BLaER1 (cell line): ENCODE data around the gene ANKRD63.

ENCODE experiments used
- H3K27ac ChIP-seq: shearing (Covaris generic); formaldehyde crosslinking; 2 replicates; pipeline ENCODE4 v1.8.1; 2022
- H3K27me3 ChIP-seq: shearing (Covaris generic); formaldehyde crosslinking; 2 replicates; pipeline ENCODE4 v1.8.1; 2022
- H3K36me3 ChIP-seq: shearing (Covaris generic); formaldehyde crosslinking; 2 replicates; pipeline ENCODE4 v1.8.1; 2022
- H3K4me1 ChIP-seq: shearing (Covaris generic); formaldehyde crosslinking; 2 replicates; pipeline ENCODE4 v1.8.1; 2022
- H3K4me2 ChIP-seq: shearing (Covaris generic); formaldehyde crosslinking; 2 replicates; pipeline ENCODE4 v1.8.1; 2022
- H3K4me3 ChIP-seq: shearing (Covaris generic); formaldehyde crosslinking; 2 replicates; pipeline ENCODE4 v1.8.1; 2022
- H3K9ac ChIP-seq: shearing (Covaris generic); formaldehyde crosslinking; 2 replicates; pipeline ENCODE4 v1.8.1; 2022
- H3K9me3 ChIP-seq: shearing (Covaris generic); formaldehyde crosslinking; 2 replicates; pipeline ENCODE4 v1.8.1; 2022
- H4K20me1 ChIP-seq: shearing (Covaris generic); formaldehyde crosslinking; 2 replicates; pipeline ENCODE4 v1.8.1; 2022
- Cebpa-rat ChIP-seq: shearing (Covaris generic); IDR thresholded peaks from 2 replicates; pipeline ENCODE4 v1.8.1; 2022

ANKRD63 gene

DNA sequence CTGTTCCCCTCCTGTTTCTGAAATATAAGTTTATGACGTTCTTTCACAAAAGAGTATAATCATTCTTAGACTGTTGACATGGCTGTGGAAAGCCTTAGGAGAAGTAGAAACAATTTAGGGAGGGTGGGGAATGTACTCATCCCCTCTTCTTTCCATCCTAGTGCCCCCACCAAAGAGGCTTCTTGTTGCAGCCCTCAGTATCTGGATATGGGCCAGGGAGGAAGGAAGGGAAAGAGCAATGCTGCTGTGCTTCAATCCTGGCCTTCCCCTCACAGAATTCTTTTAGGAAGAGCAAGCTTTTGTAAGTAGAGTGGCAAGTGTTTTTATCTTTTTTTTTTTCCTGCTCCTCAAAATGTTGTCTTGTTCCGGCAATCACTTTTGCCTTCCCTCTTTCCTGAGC is 42.3 kb upstream of the ANKRD63 start:
- Histone ChIP-seq H3K27me3 (peaks cover 24% of the 10 kb centered on the region), H3K9ac (no peak overlapping the region), H3K4me1 (peaks cover 63% of the 10 kb centered on the region), H3K4me2 (peak overlapping the region; percentile 98), H4K20me1 (peaks cover 17% of the 10 kb centered on the region), H3K36me3 (no peaks in the 10 kb centered on the region), H3K9me3 (no peaks in the 10 kb centered on the region), H3K27ac (no peak overlapping the region), H3K4me3 (peak overlapping the region; percentile 88)
- TF ChIP-seq Cebpa-rat = no peak

DNA sequence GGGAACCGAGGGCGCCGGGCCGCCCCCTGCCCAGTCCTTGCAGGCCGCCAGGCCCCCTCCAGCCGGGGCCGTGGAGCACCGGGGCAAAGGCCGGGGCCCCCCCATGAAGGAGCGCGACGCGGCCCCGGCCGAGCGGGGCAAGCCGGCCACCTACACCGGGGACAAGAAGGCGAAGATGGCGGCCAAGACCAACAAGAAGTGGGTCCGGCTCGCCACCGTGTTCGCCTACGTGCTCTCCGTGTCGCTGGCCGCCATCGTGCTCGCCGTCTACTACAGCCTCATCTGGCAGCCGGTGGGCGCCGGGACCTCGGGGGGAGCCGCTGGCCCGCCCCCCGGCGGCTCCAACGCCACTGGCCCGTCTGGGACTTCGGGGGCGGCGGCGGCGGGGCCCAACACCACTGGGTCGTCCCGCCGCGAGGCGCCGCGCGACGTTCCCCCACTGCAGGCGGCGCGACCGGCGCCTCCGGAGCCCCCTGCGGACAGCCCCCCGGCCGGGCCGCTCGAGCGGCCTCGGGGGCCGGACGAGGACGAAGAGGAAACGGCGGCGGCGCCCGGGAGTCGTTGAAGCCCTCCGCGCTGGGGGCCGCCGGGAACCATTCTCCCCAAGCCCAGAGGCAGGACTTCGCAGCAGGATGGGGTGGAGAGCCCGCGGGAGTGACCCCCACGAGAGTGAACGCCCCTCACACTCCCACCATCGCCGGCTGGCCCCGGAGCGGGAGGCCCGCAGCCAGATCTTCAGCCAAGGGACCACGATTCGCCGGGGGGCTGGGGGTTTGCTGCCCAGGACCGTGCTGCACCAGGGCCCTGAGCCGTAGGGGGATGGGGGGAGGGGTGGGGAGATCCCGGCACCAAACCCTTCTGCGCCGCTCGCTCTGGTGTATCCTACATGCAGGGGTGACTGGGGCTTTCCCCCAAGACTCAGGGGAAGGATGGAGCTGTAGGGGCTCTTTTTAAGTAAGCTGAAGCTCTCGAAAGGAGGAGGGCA is 41.4 kb upstream of the ANKRD63 start:
- H3K9me3 ChIP-seq = no peaks in the 10 kb centered on the region
- H3K4me3 ChIP-seq = peak overlapping the region; percentile 88
- H3K27ac ChIP-seq = peak overlapping the region; percentile 71
- H4K20me1 ChIP-seq = peaks cover 17% of the 10 kb centered on the region
- peak overlapping the region; percentile 79 for H3K9ac ChIP-seq
- H3K4me1 ChIP-seq = peaks cover 54% of the 10 kb centered on the region
- peaks cover 24% of the 10 kb centered on the region for H3K27me3 ChIP-seq
- no peak for TF ChIP-seq Cebpa-rat
- H3K36me3 ChIP-seq = no peaks in the 10 kb centered on the region
- peak overlapping the region; percentile 98 for H3K4me2 ChIP-seq

- H3K4me3 ChIP-seq = peak within 1 kb of the TSS; percentile 88
Observed at GRCh38 chr15:40323239-40323952, 40.5 kb upstream of the ANKRD63 start, which contains the start of gene INAFM2. TSS of gene INAFM2 (plus strand) at chr15:40323692. CDS start at chr15:40324056, 364 bp downstream.

GRCh38 chr15:40322531-40323238 is 39.8 kb upstream of the ANKRD63 start:
- H3K4me2 ChIP-seq = peak overlapping the region; percentile 98
- peaks cover 38% of the 10 kb centered on the region for H3K4me1 ChIP-seq
- peak overlapping the region; percentile 88 for H3K4me3 ChIP-seq
- H3K9ac ChIP-seq = no peak overlapping the region
- TF ChIP-seq Cebpa-rat = no peak
- H4K20me1 ChIP-seq = peaks cover 17% of the 10 kb centered on the region
- no peak overlapping the region for H3K27ac ChIP-seq
- H3K9me3 ChIP-seq = no peaks in the 10 kb centered on the region
- no peaks in the 10 kb centered on the region for H3K36me3 ChIP-seq
- peaks cover 24% of the 10 kb centered on the region for H3K27me3 ChIP-seq

More at GRCh38 chr15:40323239-40323952, 40.5 kb upstream of the ANKRD63 start, which contains the start of gene INAFM2:
- peak within 1 kb of the TSS; percentile 98 for H3K4me2 ChIP-seq
- peaks cover 24% of the 10 kb centered on the region for H3K27me3 ChIP-seq
- no peaks in the 10 kb centered on the region for H3K36me3 ChIP-seq
- peak within 1 kb of the TSS; percentile 71 for H3K27ac ChIP-seq
- H3K4me1 ChIP-seq = peaks cover 45% of the 10 kb centered on the region
- no peak for TF ChIP-seq Cebpa-rat
- peak within 1 kb of the TSS; percentile 79 for H3K9ac ChIP-seq
- no peaks in the 10 kb centered on the region for H3K9me3 ChIP-seq
- peaks cover 17% of the 10 kb centered on the region for H4K20me1 ChIP-seq

GRCh38 chr15:40320931-40321371 is 38.1 kb upstream of the ANKRD63 start:
- peaks cover 35% of the 10 kb centered on the region for H3K4me1 ChIP-seq
- H3K27ac ChIP-seq = no peak overlapping the region
- TF ChIP-seq Cebpa-rat = no peak

DNA sequence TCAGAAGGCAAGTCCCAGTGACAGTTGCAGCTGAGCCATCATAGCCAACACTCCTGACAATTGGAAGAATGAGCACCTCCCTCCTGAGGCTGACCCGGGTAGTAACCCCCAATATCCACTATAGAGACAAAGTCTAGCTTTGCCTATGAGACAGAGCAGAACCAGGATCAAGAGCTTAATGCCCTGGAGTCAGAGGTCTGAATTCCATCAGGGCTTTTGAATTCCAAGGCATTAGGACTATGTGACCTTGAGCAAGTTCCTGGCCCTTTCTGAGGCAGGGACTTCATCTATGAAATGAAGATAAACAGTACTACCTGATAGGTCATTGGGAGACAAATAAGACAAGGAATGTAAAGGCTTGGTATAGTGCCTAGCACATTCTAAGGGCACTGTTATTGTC is 37.5 kb upstream of the ANKRD63 start:
- H3K27me3 ChIP-seq = peaks cover 17% of the 10 kb centered on the region
- no peak for TF ChIP-seq Cebpa-rat
- H3K9me3 ChIP-seq = no peaks in the 10 kb centered on the region
- H3K27ac ChIP-seq = no peak overlapping the region
- peaks cover 14% of the 10 kb centered on the region for H4K20me1 ChIP-seq
- peaks cover 31% of the 10 kb centered on the region for H3K4me1 ChIP-seq
- no peak overlapping the region for H3K4me2 ChIP-seq
- H3K9ac ChIP-seq = no peak overlapping the region
- no peaks in the 10 kb centered on the region for H3K36me3 ChIP-seq
- H3K4me3 ChIP-seq = no peak overlapping the region

More at GRCh38 chr15:40320931-40321371, 38.1 kb upstream of the ANKRD63 start:
- Histone ChIP-seq H3K9ac (no peak overlapping the region), H3K27me3 (peaks cover 22% of the 10 kb centered on the region), H4K20me1 (peaks cover 17% of the 10 kb centered on the region), H3K9me3 (no peaks in the 10 kb centered on the region), H3K4me2 (no peak overlapping the region), H3K4me3 (no peak overlapping the region), H3K36me3 (no peaks in the 10 kb centered on the region)

GRCh38 chr15:40317580-40317979 is 34.7 kb upstream of the ANKRD63 start:
- Histone ChIP-seq H3K4me1 (peaks cover 12% of the 10 kb centered on the region), H3K9ac (no peak overlapping the region), H3K4me3 (no peak overlapping the region), H3K27ac (no peak overlapping the region), H4K20me1 (no peaks in the 10 kb centered on the region), H3K27me3 (no peaks in the 10 kb centered on the region), H3K4me2 (peak overlapping the region; percentile 18; the same call in 1 of the 2 replicates), H3K9me3 (no peaks in the 10 kb centered on the region), H3K36me3 (no peaks in the 10 kb centered on the region)
- TF ChIP-seq Cebpa-rat = no peak

GRCh38 chr15:40316931-40317330 is 34.1 kb upstream of the ANKRD63 start:
- H3K4me3 ChIP-seq = no peak overlapping the region
- H3K27ac ChIP-seq = no peak overlapping the region
- H3K4me2 ChIP-seq = peak overlapping the region; percentile 18; the same call in 1 of the 2 replicates
- TF ChIP-seq Cebpa-rat = no peak
- no peaks in the 10 kb centered on the region for H4K20me1 ChIP-seq
- H3K9me3 ChIP-seq = no peaks in the 10 kb centered on the region
- no peaks in the 10 kb centered on the region for H3K27me3 ChIP-seq
- no peaks in the 10 kb centered on the region for H3K36me3 ChIP-seq
- H3K4me1 ChIP-seq = peaks cover 8% of the 10 kb centered on the region; the same call in 1 of the 2 replicates
- no peak overlapping the region for H3K9ac ChIP-seq

- Histone ChIP-seq H3K27ac (no peak overlapping the region), H3K4me2 (no peak overlapping the region), H3K9ac (no peak overlapping the region), H3K9me3 (no peaks in the 10 kb centered on the region), H3K4me1 (peaks cover 13% of the 10 kb centered on the region), H3K27me3 (no peaks in the 10 kb centered on the region), H3K4me3 (no peak overlapping the region), H3K36me3 (no peaks in the 10 kb centered on the region), H4K20me1 (no peaks in the 10 kb centered on the region)
- no peak for TF ChIP-seq Cebpa-rat
Observed at GRCh38 chr15:40314723-40315276, 31.9 kb upstream of the ANKRD63 start.
